ENCODE data around the gene ME3. TPM values are rescaled to one million over a fixed set of nuclear protein-coding genes. Genes with fewer than 3 reads are reported as not detected.
"Not testable (repeated sequence)": the region's sequence is repeated elsewhere in the genome, so short reads cannot be mapped to it uniquely, and the experiment has no call there.

The ME3 gene
- total RNA-seq, 1 experiment from 2014 or later, result 13.0 TPM

DNA sequence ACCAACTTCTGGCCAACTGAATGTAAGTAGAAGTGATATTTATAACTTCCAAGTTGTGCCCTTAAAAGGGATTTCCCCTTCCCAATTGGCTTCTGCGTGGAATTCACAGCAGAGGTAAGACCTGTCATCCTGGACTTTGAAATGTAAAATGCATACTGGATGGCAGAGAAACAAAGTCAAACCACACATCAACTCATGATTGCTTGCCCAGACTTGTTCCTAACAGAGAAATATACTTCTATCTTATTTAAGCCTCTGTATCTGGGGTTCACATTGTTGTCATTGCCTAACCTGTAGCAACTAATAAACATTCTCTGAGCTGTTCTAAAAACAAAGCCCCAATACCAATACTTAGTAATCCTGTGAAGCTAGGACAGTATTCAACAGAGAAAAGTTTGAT lies 6.2 kb downstream of the ME3 start:
- no peak for DNase-seq (ENCODE audit: extremely low read depth, low read depth)

GRCh38 chr11:86664930-86665329 lies 7.5 kb downstream of the ME3 start:
- DNase-seq (ENCODE audit: extremely low read depth, low read depth), result no peak

DNA sequence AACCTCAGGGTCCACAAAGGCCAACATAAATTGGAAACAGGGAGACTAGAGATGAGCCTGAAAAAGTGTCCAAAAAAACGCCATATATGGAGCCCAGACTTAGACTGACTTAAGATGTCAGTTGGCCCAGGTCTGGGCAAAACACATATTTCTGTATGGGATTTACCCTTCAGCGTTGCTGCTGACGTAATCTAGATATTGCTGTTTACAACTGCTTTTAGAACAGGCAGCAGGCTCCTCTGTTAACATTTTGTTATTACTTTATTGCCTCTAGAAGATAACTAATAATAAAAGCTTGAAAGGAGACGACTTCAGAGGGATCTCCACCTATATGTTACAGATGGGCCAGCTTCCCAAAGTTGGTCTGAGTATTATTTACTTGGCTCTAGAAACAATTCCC lies 8.7 kb downstream of the ME3 start:
- no peak for DNase-seq (ENCODE audit: extremely low read depth, low read depth)

DNA sequence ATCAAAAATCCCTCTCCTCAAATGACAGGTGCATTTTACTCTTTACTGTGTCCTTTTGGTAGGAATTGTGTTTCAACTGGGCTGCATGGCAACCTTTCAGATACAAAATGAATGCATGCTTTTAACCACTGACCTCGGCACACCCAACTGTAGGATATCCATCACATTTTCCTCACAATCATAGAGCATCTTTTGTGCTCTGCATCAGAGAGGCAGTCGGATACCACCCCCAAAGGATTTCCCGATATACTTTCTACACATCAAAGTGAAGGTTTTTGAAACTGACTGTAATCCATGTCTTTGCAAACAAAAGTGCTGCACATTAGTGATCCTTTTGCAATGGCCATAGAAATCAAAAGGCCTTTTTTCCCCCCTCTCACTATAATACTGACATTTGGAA lies 9.1 kb downstream of the ME3 start:
- DNase-seq (ENCODE audit: extremely low read depth, low read depth), result no peak

DNA sequence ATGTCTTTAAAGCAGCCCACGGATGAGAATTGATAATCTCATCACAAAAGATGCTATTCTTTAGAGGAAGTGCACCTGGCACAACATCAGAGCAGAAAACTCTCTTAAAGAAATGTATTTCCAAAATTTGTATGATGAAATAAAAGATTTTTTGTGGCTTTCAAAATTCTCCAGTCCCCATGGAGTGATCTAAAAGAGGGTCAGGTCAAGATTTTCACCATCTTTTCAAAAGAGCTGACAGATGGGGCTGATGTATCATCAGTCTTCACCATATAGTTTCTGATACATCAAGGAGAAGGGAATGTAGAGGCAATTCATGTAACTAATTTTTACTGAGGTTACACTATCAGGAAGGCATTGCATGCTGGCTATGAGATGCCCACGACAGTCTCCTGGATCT lies 11.7 kb downstream of the ME3 start:
- DNase-seq (ENCODE audit: extremely low read depth, low read depth), result no peak

- no peak for DNase-seq (ENCODE audit: extremely low read depth, low read depth)
Measured at GRCh38 chr11:86660088-86660487, 12.3 kb downstream of the ME3 start.

DNA sequence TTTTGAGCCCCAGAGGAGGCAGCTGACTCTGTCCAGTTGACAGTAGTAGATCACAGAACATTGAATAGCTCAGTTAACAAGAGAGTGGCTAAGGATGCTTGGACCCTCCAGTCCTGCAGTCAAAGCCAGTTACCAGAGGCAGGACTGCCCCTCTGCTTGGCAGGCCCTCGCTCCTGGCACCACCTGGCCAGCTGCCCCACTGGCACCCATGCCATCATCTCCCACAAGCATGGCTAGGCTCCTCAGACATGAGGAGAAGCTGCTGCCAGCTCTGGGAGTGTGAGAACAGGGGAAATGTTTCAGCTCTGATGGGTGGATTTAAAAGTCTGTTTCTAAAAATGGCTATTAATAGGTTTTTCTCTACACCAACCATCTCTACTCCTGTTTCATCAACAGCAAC lies 13.9 kb downstream of the ME3 start:
- DNase-seq (ENCODE audit: extremely low read depth, low read depth), result no peak

GRCh38 chr11:86645212-86645611 lies 27.2 kb downstream of the ME3 start:
- DNase-seq (ENCODE audit: extremely low read depth, low read depth), result not testable (repeated sequence)

DNA sequence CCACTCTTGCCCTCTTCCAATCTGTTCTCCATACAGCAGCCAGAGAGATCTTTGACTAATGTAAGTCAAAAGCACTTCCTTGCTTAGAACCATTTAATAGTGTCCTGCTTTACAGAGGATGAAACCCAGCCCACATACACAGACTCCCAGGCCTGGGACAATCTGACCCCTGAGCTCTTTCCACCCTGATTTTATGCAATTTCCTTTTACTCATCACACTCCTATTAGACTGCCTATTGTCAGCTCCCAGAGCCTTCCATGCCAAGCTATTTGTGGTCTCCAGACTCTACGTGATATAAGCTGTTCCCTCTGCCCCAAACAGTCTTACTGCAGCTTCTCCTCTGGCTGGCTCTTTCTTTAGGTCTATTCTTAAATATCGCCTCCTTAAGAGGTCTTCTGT lies 28.1 kb downstream of the ME3 start:
- DNase-seq (ENCODE audit: extremely low read depth, low read depth), result no peak

- no peak for DNase-seq (ENCODE audit: extremely low read depth, low read depth)
Measured at GRCh38 chr11:86641537-86642261, 30.7 kb downstream of the ME3 start.

DNA sequence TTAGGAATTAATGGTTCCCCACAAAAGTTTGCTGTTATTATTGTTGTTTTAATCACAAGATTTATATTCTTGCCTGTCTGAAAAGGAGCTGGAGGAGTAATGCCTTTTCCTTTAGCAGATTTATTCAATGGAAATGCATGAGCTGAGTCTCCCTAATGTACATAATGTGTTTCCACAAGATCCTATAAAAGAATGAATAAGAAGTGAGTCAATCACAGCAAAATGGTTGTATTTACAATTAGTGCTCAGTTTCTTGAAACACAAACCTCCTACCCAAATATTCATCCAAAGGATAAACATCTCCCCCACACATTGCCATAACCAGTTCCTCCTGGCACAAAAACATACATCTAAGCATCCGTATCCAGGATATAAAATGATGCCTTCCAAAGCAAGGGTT lies 33.3 kb downstream of the ME3 start:
- DNase-seq (ENCODE audit: extremely low read depth, low read depth), result no peak

- DNase-seq (ENCODE audit: extremely low read depth, low read depth), result no peak
Measured at GRCh38 chr11:86638673-86639072, 33.7 kb downstream of the ME3 start.

DNA sequence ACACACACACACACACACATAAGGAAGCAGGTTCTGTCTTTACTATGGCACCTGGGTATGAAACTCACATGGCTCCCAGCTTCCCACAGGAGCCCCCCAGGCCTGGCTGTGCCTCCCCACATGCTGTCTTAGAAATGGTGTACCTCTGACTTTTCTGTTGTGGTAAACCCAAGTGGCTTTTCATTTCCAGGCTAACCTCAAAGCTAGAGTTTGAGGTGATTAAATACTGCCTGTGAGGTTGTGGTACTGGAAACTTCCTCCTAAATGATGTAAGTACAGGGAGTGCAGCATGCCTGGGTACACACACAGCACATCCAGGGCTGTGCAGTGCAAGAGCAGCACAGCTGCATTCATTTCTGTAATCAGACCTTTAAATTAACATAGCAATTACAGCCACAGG lies 34.4 kb downstream of the ME3 start:
- DNase-seq (ENCODE audit: extremely low read depth, low read depth), result no peak

- DNase-seq (ENCODE audit: extremely low read depth, low read depth), result no peak
Measured at GRCh38 chr11:86636275-86636674, 36.1 kb downstream of the ME3 start.

DNA sequence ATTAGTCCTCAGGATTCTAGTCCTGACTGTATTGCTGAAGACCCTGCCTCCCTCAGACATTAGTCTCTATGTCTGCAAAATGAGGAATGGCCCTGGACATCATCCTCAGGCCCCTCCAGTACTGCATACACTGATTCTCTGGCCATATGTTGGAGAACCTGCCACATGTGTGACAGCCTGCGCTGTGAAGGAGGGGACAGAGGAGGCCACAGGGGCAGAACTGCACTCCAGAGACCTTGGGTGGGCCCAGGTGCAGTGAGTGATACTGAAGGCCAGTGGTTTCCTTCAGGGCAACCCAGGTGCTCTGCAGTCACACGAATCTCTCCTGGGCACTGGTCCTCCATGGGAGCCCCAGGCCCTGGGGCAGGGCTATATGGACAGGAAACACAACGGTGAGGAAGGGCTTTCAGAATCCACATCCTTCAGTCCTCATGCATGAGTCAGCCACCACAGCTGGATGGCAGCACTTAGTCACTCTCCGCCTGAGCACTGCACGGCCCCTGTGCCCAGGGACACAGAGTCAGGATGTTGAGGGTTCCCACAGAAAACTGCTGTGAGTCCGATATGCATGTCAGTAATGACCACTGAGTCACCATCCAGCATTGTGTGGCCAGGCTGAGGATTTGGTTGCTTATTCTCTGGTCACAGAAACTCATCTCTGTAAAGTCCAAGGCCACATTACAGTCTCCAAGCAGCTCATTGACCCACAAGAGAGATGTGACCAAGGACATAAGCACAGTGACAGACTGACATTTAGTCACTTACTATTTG lies 39.7 kb downstream of the ME3 start:
- DNase-seq (ENCODE audit: extremely low read depth, low read depth), result peak; percentile 76

GRCh38 chr11:86630229-86630981 lies 42.0 kb downstream of the ME3 start:
- DNase-seq (ENCODE audit: extremely low read depth, low read depth), result no peak

GRCh38 chr11:86629045-86629706 lies 43.2 kb downstream of the ME3 start:
- DNase-seq (ENCODE audit: extremely low read depth, low read depth), result no peak

DNA sequence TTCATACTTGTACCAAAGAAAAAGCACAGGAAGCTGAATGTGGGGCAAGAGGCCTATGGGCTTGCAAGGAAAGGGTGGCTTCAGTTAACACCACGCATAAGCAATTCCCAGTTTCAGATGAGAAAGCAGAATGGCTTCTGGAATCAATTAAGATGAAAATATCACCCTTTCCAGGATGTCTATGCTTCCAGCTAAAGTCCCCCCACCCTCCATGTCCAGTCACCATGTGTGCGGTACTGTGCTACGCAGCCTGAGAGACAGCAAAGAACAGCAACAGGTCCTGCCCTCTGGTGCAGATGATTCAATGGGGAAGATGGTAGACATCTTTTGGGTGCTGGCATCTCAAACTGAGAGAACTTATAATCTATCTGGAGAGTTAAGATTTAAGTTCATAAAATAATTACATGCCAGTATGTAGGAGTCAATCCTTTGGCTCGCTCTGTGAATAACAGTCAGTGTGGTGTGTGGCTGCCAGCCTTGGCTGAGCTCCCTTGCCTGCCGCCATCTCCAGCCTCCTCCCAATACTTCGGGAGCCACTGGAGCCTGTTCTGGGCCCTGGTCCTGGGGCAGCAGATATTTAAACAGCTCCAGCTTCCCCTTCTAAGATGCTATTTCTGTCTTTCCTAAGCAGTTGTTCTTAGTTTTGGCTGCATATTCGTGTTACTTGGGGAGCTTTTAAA lies 44.5 kb downstream of the ME3 start:
- DNase-seq (ENCODE audit: extremely low read depth, low read depth), result no peak

DNA sequence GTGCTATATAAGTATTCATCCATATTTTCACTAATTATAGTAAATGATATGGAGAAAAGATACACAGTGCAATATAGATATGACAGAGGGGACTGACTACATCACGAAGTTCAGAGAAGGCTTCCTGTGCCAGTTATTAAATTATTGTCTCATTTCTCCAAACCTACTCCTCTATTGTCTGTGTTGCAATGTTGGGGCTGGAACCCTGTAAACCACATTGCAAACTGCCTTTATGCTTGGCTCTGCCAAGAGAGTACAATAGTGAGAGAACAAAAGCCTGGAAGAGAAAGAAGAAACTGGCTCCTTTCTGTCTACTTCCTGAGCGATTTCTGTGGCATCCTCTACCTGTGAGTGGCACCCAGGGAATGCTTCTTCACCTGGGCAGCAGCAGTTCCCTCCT lies 46.4 kb downstream of the ME3 start:
- DNase-seq (ENCODE audit: extremely low read depth, low read depth), result no peak

DNA sequence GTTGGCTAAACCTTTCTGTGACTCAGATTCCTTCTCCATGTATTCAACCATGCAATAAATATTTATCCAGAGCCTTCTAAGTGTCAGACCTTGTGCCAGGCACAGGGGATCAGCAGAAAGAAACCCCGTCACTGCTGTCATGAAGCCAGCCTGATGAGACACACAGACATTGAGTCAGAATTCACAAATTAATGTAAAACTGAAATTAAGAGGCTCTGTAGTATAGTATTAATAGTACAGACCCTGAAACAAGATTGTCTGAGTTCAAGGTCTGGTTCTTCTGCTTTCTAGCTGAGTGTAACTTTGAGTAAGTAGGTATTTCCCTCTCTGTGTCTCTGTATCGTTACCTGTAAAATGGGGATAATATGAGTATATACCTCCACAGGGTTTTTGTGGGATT lies 46.9 kb downstream of the ME3 start:
- DNase-seq (ENCODE audit: extremely low read depth, low read depth), result no peak

- no peak for DNase-seq (ENCODE audit: extremely low read depth, low read depth)
Measured at GRCh38 chr11:86624366-86624765, 48.0 kb downstream of the ME3 start.

Measured in NCI-H460 (cell line).